Tibial nerve (tissue), 4 donors: ENCODE measurements around the gene TRIP13.
"Not testable (repeated sequence)": the region's sequence is repeated elsewhere in the genome, so short reads cannot be mapped to it uniquely, and the experiment has no call there.

Experiments
- EP300 ChIP-seq, 2 donors: sonication (generic); formaldehyde crosslinking; IDR thresholded peaks; one replicate each; pipeline ENCODE4 v1.6.1; 2017; ENCODE audit warnings: antibody characterized with exemption in 2 of 2, mild to moderate bottlenecking in 1 of 2
- POLR2A ChIP-seq, 2 donors: fragments of 450-650 bp; IDR thresholded peaks; one replicate each; pipeline ENCODE4 v1.6.1; 2017; ENCODE audit warnings: antibody characterized with exemption in 2 of 2, mild to moderate bottlenecking in 2 of 2, moderate library complexity in 2 of 2
- TF ChIP-seq, protein P1 (sequence below), 5 experiments: fragments of 200-600 bp in 3 of 5; fragments of 450-650 bp in 2 of 5; sonication (generic) in 3 of 5; IDR thresholded peaks; one replicate each; pipeline ENCODE4 v1.5.1; 2016 to 2019; ENCODE audit warnings: antibody characterized with exemption in 5 of 5, mild to moderate bottlenecking in 3 of 5, moderate library complexity in 2 of 5

DNA sequence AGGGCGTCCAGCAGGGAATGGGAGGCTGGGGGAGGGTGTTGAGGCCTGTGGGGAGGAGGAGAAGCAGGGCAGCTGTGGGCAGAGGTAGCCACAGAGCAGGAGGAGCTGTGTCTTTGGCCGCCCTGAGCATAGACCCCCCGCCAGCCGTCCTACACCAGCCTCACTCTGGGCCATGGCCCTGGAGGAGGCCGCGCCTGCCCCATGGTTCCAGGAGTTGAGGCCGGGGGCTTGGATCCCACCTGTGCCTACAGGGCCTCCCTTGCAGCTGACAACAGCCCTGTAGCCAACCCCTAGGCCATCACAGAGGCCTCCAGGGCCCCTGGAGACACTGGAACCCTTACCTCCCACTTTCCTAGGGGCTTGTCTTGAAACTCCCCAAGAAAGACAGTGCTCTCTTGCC, 44.9 kb upstream of the TRIP13 start:
- TF ChIP-seq, protein P1, sequence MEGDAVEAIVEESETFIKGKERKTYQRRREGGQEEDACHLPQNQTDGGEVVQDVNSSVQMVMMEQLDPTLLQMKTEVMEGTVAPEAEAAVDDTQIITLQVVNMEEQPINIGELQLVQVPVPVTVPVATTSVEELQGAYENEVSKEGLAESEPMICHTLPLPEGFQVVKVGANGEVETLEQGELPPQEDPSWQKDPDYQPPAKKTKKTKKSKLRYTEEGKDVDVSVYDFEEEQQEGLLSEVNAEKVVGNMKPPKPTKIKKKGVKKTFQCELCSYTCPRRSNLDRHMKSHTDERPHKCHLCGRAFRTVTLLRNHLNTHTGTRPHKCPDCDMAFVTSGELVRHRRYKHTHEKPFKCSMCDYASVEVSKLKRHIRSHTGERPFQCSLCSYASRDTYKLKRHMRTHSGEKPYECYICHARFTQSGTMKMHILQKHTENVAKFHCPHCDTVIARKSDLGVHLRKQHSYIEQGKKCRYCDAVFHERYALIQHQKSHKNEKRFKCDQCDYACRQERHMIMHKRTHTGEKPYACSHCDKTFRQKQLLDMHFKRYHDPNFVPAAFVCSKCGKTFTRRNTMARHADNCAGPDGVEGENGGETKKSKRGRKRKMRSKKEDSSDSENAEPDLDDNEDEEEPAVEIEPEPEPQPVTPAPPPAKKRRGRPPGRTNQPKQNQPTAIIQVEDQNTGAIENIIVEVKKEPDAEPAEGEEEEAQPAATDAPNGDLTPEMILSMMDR (IDR thresholded peaks at IDR 0.05) = not testable (repeated sequence)
- TF ChIP-seq POLR2A, EP300 (IDR thresholded peaks at IDR 0.05): not testable (repeated sequence)
